ENCODE data around the gene WDR74. TPM values are rescaled to one million over a fixed set of nuclear protein-coding genes. Genes with fewer than 3 reads are reported as not detected.

WDR74 gene
- total RNA-seq, 2 donors from 2014 or later = 44.6 to 48.1 TPM

DNA sequence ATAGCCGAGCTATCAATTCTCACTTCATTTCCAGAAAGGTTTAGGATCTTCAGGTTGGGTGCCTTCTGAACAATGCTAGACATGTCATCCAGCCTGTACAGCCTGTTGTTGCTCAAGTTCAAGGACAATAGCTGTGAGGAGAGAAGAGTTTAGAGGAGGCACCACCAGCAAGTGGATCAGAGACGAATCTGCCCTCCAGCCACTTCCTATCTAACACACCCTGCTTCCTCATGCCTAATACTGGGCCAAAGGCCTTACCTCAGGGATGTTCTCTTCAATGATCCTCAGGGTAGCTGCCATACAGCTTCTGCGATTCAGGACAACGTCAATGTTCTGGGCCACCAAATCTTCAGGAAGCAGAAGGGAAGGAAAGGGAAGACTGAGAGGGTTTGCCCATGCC lies 38.3 kb downstream of the WDR74 start:
- no peak overlapping the region for H3K27ac Mint-ChIP-seq

DNA sequence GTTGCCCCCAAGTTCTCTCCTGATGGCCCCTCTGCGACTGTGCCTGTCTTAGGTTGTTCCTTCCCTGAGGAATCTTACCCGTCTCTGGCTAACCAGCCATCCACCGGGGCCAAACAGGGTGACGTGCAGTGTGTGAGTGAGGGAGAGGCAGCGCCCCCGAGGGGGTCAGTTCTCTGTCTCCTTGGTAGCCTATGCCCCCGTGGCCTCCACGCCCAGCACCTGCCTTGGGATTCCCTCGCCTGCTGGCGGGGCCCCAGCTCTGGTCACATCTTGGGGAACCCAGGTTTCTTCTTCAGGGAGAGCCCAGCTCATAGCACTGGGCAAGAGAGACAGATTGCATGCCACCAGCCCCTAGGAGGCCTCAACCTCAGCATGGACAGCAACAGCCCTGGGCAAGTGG lies 39.9 kb downstream of the WDR74 start:
- no peak overlapping the region for H3K9ac ChIP-seq (ENCODE audit: extremely low read depth, low read length, poor library complexity, severe bottlenecking)

More for the DNA sequence above, 38.3 kb downstream of the WDR74 start:
- TF ChIP-seq, protein P1, sequence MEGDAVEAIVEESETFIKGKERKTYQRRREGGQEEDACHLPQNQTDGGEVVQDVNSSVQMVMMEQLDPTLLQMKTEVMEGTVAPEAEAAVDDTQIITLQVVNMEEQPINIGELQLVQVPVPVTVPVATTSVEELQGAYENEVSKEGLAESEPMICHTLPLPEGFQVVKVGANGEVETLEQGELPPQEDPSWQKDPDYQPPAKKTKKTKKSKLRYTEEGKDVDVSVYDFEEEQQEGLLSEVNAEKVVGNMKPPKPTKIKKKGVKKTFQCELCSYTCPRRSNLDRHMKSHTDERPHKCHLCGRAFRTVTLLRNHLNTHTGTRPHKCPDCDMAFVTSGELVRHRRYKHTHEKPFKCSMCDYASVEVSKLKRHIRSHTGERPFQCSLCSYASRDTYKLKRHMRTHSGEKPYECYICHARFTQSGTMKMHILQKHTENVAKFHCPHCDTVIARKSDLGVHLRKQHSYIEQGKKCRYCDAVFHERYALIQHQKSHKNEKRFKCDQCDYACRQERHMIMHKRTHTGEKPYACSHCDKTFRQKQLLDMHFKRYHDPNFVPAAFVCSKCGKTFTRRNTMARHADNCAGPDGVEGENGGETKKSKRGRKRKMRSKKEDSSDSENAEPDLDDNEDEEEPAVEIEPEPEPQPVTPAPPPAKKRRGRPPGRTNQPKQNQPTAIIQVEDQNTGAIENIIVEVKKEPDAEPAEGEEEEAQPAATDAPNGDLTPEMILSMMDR (conservative IDR thresholded peaks at IDR 0.05) = no peak
- Histone ChIP-seq H3K27me3 (ENCODE audit: control insufficient read depth, insufficient read depth, low read length, poor library complexity, severe bottlenecking) (no peaks in the 10 kb centered on the region), H3K9me3 (ENCODE audit: control insufficient read depth, low read length) (no peaks in the 10 kb centered on the region), H3K9ac (ENCODE audit: extremely low read depth, low read length, poor library complexity, severe bottlenecking) (no peak overlapping the region), H3K27ac (ENCODE audit: low read depth, low read length) (no peak overlapping the region), H3K36me3 (ENCODE audit: control insufficient read depth, insufficient read depth, low read length) (peaks cover 74% of the 10 kb centered on the region), H3K4me1 (ENCODE audit: control insufficient read depth, insufficient read depth, low read length) (peaks cover 2% of the 10 kb centered on the region), H3K4me3 (ENCODE audit: low read length) (no peak overlapping the region)
- DNase-seq = no peak
- WGBS, 2 experiments (ENCODE audit: insufficient coverage in 1 of 2, insufficient read length in 1 of 2) = 93 to 100% methylated on average over 3 to 4 of the region's 4 CpGs
- Mint-ChIP-seq H3K9me3 (no peaks in the 10 kb centered on the region), H3K4me1 (peaks cover 11% of the 10 kb centered on the region), H3K4me3 (no peak overlapping the region), H3K36me3 (ENCODE audit: low read depth) (peaks cover 57% of the 10 kb centered on the region), H3K27me3 (ENCODE audit: insufficient read depth) (no peaks in the 10 kb centered on the region)

DNA sequence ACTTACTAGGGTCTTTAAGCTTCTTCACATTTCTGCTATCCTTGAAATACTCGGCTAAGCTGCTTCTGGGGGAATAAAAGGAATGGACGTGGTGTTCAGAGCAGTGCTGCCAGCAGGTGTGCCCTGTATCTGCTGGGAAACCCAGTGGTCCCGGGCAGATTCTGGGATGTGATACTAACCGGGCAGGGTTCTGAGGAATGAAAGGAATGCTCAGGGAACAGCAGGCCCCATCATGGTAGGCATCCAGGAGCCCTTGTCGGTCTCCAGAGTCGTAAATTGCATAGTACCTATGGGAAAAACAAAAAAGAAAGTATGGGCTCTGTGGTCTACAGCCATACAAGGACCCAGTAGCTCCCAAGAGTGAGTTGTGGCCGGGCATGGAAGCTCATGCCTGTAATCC lies 43.1 kb downstream of the WDR74 start:
- Histone ChIP-seq H3K4me1 (ENCODE audit: control insufficient read depth, insufficient read depth, low read length) (no peaks in the 10 kb centered on the region), H3K36me3 (ENCODE audit: control insufficient read depth, insufficient read depth, low read length) (peaks cover 87% of the 10 kb centered on the region), H3K4me3 (ENCODE audit: low read length) (no peak overlapping the region), H3K27me3 (ENCODE audit: control insufficient read depth, insufficient read depth, low read length, poor library complexity, severe bottlenecking) (no peaks in the 10 kb centered on the region), H3K27ac (ENCODE audit: low read depth, low read length) (no peak overlapping the region), H3K9ac (ENCODE audit: extremely low read depth, low read length, poor library complexity, severe bottlenecking) (no peak overlapping the region), H3K9me3 (ENCODE audit: control insufficient read depth, low read length) (no peaks in the 10 kb centered on the region)
- no peak for DNase-seq
- Mint-ChIP-seq H3K9me3 (no peaks in the 10 kb centered on the region), H3K4me1 (peaks cover 6% of the 10 kb centered on the region), H3K27me3 (ENCODE audit: insufficient read depth) (no peaks in the 10 kb centered on the region), H3K27ac (peak overlapping the region; percentile 24), H3K4me3 (no peak overlapping the region), H3K36me3 (ENCODE audit: low read depth) (peaks cover 66% of the 10 kb centered on the region)
- TF ChIP-seq, protein P1 (conservative IDR thresholded peaks at IDR 0.05) = no peak
- WGBS, 2 experiments (ENCODE audit: insufficient coverage in 1 of 2, insufficient read length in 1 of 2) = 92 to 95% methylated on average over 4 to 7 of the region's 7 CpGs

More for the DNA sequence above, 39.9 kb downstream of the WDR74 start:
- Mint-ChIP-seq H3K36me3 (ENCODE audit: low read depth) (peaks cover 72% of the 10 kb centered on the region), H3K27me3 (ENCODE audit: insufficient read depth) (no peaks in the 10 kb centered on the region), H3K4me1 (peaks cover 7% of the 10 kb centered on the region), H3K9me3 (no peaks in the 10 kb centered on the region), H3K4me3 (no peak overlapping the region), H3K27ac (no peak overlapping the region)
- Histone ChIP-seq H3K36me3 (ENCODE audit: control insufficient read depth, insufficient read depth, low read length) (peaks cover 90% of the 10 kb centered on the region), H3K27ac (ENCODE audit: low read depth, low read length) (no peak overlapping the region), H3K4me1 (ENCODE audit: control insufficient read depth, insufficient read depth, low read length) (no peaks in the 10 kb centered on the region), H3K4me3 (ENCODE audit: low read length) (no peak overlapping the region), H3K9me3 (ENCODE audit: control insufficient read depth, low read length) (no peaks in the 10 kb centered on the region), H3K27me3 (ENCODE audit: control insufficient read depth, insufficient read depth, low read length, poor library complexity, severe bottlenecking) (no peaks in the 10 kb centered on the region)
- WGBS, 2 experiments (ENCODE audit: insufficient coverage in 1 of 2, insufficient read length in 1 of 2) = 97 to 100% methylated on average over 1 to 10 of the region's 10 CpGs
- TF ChIP-seq, protein P1 (conservative IDR thresholded peaks at IDR 0.05) = no peak
- DNase-seq = no peak

All from endodermal cell (in vitro differentiated cells).